K562 (cell line): ENCODE measurements around the gene CRELD2. TPM values are rescaled to one million over a fixed set of nuclear protein-coding genes. Genes with fewer than 3 reads are reported as not detected.

Experiments
- ATAC-seq: fragments of 200-7000 bp; cut with Tn5 transposase; 3 replicates; pipeline ENCODE4 v1.9.1; 2020; ENCODE audit warnings: moderate library complexity
- BruUV-seq: library from RNA; stranded (reverse); fragments of 400-500 nt; replicated peaks from 2 replicates; lab custom pipeline; 2021; lab: Mats Ljungman, UMichigan
- CTCF ChIA-PET: fragments of 300-600 bp; formaldehyde crosslinking; extraction: SDS; loops from one replicate; lab custom pipeline; 2021; ENCODE audit warnings: low intra/inter-chr PET ratio; lab: Yijun Ruan, JAX
- POLR2A ChIA-PET: fragments of 300-600, 350-650 bp; sonication (Branson Sonifier 250); formaldehyde crosslinking; extraction: SDS; loops from one replicate; lab custom pipeline; 2021; ENCODE audit warnings: antibody characterized with exemption, inconsistent platforms; lab: Yijun Ruan, JAX
- DNase-seq, 4 experiments: peaks; one replicate each; pipeline versions ENCODE4 v3.0.0 to v3.0.0-alpha.2; 2011 to 2018; ENCODE audit warnings: low spot score in 3 of 4, mixed read lengths in 3 of 4; ENCODE audit errors: extremely low read depth in 1 of 4
- FAIRE-seq: peaks from 2 replicates; lab custom pipeline; 2011; peaks lifted over from hg19 to GRCh38; lab: Jason Lieb, UNC
- H2AFZ ChIP-seq: 2 replicates; pipeline ENCODE4 v1.6.0; 2011; ENCODE audit warnings: low read depth, low read length, control low read depth, inconsistent platforms
- H3K27ac ChIP-seq: fragments of 200-600 bp; 3 replicates; pipeline ENCODE4 v1.8.0; 2011; ENCODE audit warnings: low read depth, mild to moderate bottlenecking, control low read depth, inconsistent platforms, low read length, moderate library complexity, mixed read lengths; ENCODE audit errors: extremely low read depth
- H3K27me3 ChIP-seq, 2 experiments: fragments of 300-600 bp in 1 of 2; 2 replicates in 1 of 2; 3 replicates in 1 of 2; pipeline versions ENCODE4 v1.6.0 to v1.8.0; 2011; ENCODE audit warnings: inconsistent platforms in 2 of 2, low read length in 2 of 2, mild to moderate bottlenecking in 1 of 2, mixed read lengths in 1 of 2, moderate library complexity in 1 of 2; ENCODE audit not compliant: control insufficient read depth in 2 of 2, insufficient read depth in 2 of 2
- H3K36me3 ChIP-seq: fragments of 300-600 bp; 3 replicates; pipeline ENCODE4 v1.8.0; 2011; ENCODE audit warnings: mild to moderate bottlenecking, low read length, inconsistent platforms; ENCODE audit not compliant: control insufficient read depth, insufficient read depth
- H3K4me1 ChIP-seq, 2 experiments: fragments of 200-600 bp in 1 of 2; replicated peaks in 1 of 2; 2 replicates in 1 of 2; 3 replicates in 1 of 2; pipeline versions ENCODE4 v1.5.1 to v1.8.0; 2011; ENCODE audit warnings: inconsistent platforms in 2 of 2, low read length in 2 of 2, mild to moderate bottlenecking in 1 of 2, mixed read lengths in 1 of 2, moderate library complexity in 1 of 2; ENCODE audit not compliant: control insufficient read depth in 2 of 2, insufficient read depth in 2 of 2
- H3K4me2 ChIP-seq: 2 replicates; pipeline ENCODE4 v1.6.1; 2011; ENCODE audit warnings: low read length, control low read depth, inconsistent platforms, mixed read lengths; ENCODE audit not compliant: insufficient read depth
- H3K4me3 ChIP-seq: fragments of 200-600 bp; sonication (generic), shearing (Covaris generic); 2 replicates; pipeline ENCODE4 v1.5.1; 2016; ENCODE audit warnings: control low read depth, inconsistent platforms
- H3K79me2 ChIP-seq: fragments of 200-600 bp; 3 replicates; pipeline ENCODE4 v1.8.0; 2011; ENCODE audit warnings: low read length, inconsistent platforms; ENCODE audit not compliant: control insufficient read depth, insufficient read depth
- H3K9ac ChIP-seq, 2 experiments: 2 replicates each; pipeline versions ENCODE4 v1.6.0 to v1.6.1; 2011; ENCODE audit warnings: low read depth in 2 of 2, low read length in 2 of 2, control low read depth in 1 of 2, inconsistent platforms in 1 of 2, mild to moderate bottlenecking in 1 of 2, mixed read lengths in 1 of 2; ENCODE audit not compliant: insufficient read depth in 1 of 2
- H3K9me1 ChIP-seq: one replicate; pipeline ENCODE4 v1.6.0; 2011; ENCODE audit warnings: inconsistent platforms, mild to moderate bottlenecking, low read length, moderate library complexity; ENCODE audit not compliant: control insufficient read depth, insufficient read depth
- H3K9me3 ChIP-seq: replicated peaks from 2 replicates; pipeline ENCODE4 v1.5.1; 2011; ENCODE audit warnings: low read depth, low read length, inconsistent platforms; ENCODE audit not compliant: control insufficient read depth, insufficient read depth
- H4K20me1 ChIP-seq: replicated peaks from 2 replicates; pipeline ENCODE4 v1.6.1; 2011; ENCODE audit warnings: low read length, inconsistent platforms, mixed read lengths; ENCODE audit not compliant: control insufficient read depth, insufficient read depth
- ELK1 ChIP-seq: sonication (generic); formaldehyde crosslinking; IDR thresholded peaks from 2 replicates; pipeline ENCODE4 v1.8.1; 2022; ENCODE audit warnings: missing genetic modification reagents
- FOXK2 ChIP-seq, 2 experiments: fragments of 450-650 bp; IDR thresholded peaks in 1 of 2; conservative IDR thresholded peaks in 1 of 2; 2 replicates each; pipeline ENCODE4 v1.6.1; 2016; ENCODE audit warnings: low read depth in 2 of 2, mild to moderate bottlenecking in 1 of 2
- FOXP1 ChIP-seq: sonication (generic); formaldehyde crosslinking; IDR thresholded peaks from 2 replicates; pipeline ENCODE4 v1.8.0; 2022; ENCODE audit warnings: mild to moderate bottlenecking, missing genetic modification reagents
- HLTF ChIP-seq: fragments of 450-650 bp; IDR thresholded peaks from 2 replicates; pipeline ENCODE4 v1.6.1; 2016
- IRF1 ChIP-seq: sonication (generic); formaldehyde crosslinking; IDR thresholded peaks from 2 replicates; pipeline ENCODE4 v1.8.0; 2022; ENCODE audit warnings: missing genetic modification reagents, mild to moderate bottlenecking, borderline replicate concordance
- KLF13 ChIP-seq: fragments of 450-650 bp; IDR thresholded peaks from 2 replicates; pipeline ENCODE4 v1.6.1; 2016; ENCODE audit warnings: missing genetic modification characterization, low read depth, mild to moderate bottlenecking, missing compliant biosample characterization, moderate library complexity, borderline replicate concordance
- MYC ChIP-seq, 2 experiments: fragments of 250-450 bp in 1 of 2; sonication (Bioruptor Pico) in 1 of 2; IDR thresholded peaks; 2 replicates each; pipeline versions ENCODE4 v1.5.1 to v1.6.1; 2012 to 2021; ENCODE audit warnings: low read depth in 2 of 2, borderline replicate concordance in 1 of 2, improper control_type of control experiment in 1 of 2, low read length in 1 of 2, mild to moderate bottlenecking in 1 of 2, moderate library complexity in 1 of 2
- NCOR1 ChIP-seq: fragments of 450-650 bp; IDR thresholded peaks from 2 replicates; pipeline ENCODE4 v1.6.1; 2016; ENCODE audit warnings: mild to moderate bottlenecking, moderate library complexity
- PHTF2 ChIP-seq: fragments of 250-450 bp; sonication (Bioruptor Pico); IDR thresholded peaks from 2 replicates; pipeline ENCODE4 v1.5.0; 2021; ENCODE audit warnings: mild to moderate bottlenecking
- SIN3A ChIP-seq, 2 experiments: fragments of 150-350 bp in 1 of 2; IDR thresholded peaks; 2 replicates each; pipeline ENCODE4 v1.6.1; 2011 to 2016; ENCODE audit warnings: borderline replicate concordance in 2 of 2, low read depth in 2 of 2, low read length in 2 of 2, mild to moderate bottlenecking in 2 of 2, moderate library complexity in 2 of 2; ENCODE audit not compliant: control insufficient read depth in 1 of 2
- TGIF2 ChIP-seq: sonication (generic); formaldehyde crosslinking; IDR thresholded peaks from 2 replicates; pipeline ENCODE4 v1.8.1; 2022; ENCODE audit warnings: mild to moderate bottlenecking, missing genetic modification reagents, moderate library complexity
- THAP7 ChIP-seq: fragments of 250-450 bp; sonication (Bioruptor Pico); IDR thresholded peaks from 2 replicates; pipeline ENCODE4 v1.5.0; 2021
- ZNF23 ChIP-seq: fragments of 250-450 bp; sonication (Bioruptor Pico); IDR thresholded peaks from 2 replicates; pipeline ENCODE4 v1.4.0; 2020; ENCODE audit warnings: mild to moderate bottlenecking
- WGBS: fragments of 100-300 bp; shearing (Covaris generic); methylation state at CpG from one replicate; pipeline ENCODE4 v1.1.6; 2016; ENCODE audit warnings: low coverage, mixed read lengths; ENCODE audit not compliant: insufficient coverage; ENCODE audit errors: missing lambda C conversion rate; 5-methylcytosine and 5-hydroxymethylcytosine counted together
- in situ Hi-C: fragments of 300-500 bp; cut with MboI; formaldehyde crosslinking; loops from 4 replicates; pipeline ENCODE4 v1.15.0; 2018; ENCODE audit warnings: inconsistent platforms, mixed read lengths
- intact Hi-C: fragments of 100-400 bp; cut with micrococcal nuclease; formaldehyde crosslinking; loops from 2 replicates; pipeline ENCODE4 v1.14.2; 2022
- polyA plus RNA-seq, 8 experiments: library from polyadenylated mRNA; depleted of rRNA in 4 of 8; stranded (reverse) in 5 of 8; unstranded in 3 of 8; fragments of >200 nt; fragmentation: Nextera tagmentation in 2 of 8; fragmentation: Illumina TruSeq in 1 of 8; extraction: Ambion mirVana in 2 of 8; extraction: Trizol in 1 of 8; gene quantifications; 2 replicates each; pipeline versions ENCODE4 v1.2.1 to v1.2.3, GENCODE V29; 2011 to 2014; ENCODE audit warnings: inconsistent platforms in 1 of 8, missing spikeins in 1 of 8
- total RNA-seq, 7 experiments: library from RNA; depleted of rRNA in 6 of 7; stranded (reverse); fragments of >200 nt in 6 of 7; fragmentation: Illumina TruSeq in 2 of 7; extraction: Trizol in 2 of 7; gene quantifications; 2 replicates each; pipeline versions ENCODE4 v1.2.1 to v1.2.3, GENCODE V29; 2011 to 2021; ENCODE audit warnings: low replicate concordance in 1 of 7

CRELD2 gene
- total and polyA plus RNA-seq, 9 of the 15 experiments (the other 6 are each of a cell fraction or from before 2014, with no cell fraction given), result 0.96 to 25.3 (median 8.8) TPM

- peaks cover 2 to 35% of the 10 kb centered on the region in 2 experiments; a peak in 3 of 5 replicates for H3K4me1 ChIP-seq
- FAIRE-seq, result no peak
Measured at GRCh38 chr22:49926916-49927315, 8.5 kb downstream of the CRELD2 start.

More at GRCh38 chr22:49926916-49927315, 8.5 kb downstream of the CRELD2 start:
- Histone ChIP-seq H3K4me2 (no peak overlapping the region), H3K27ac (no peak overlapping the region), H3K27me3 (no peaks in the 10 kb centered on the region), H3K9me1 (no peaks in the 10 kb centered on the region), H3K9ac (no peak overlapping the region), H3K9me3 (no peaks in the 10 kb centered on the region), H3K4me3 (no peak overlapping the region), H3K36me3 (0 out of 3 replicates have a peak, but pooled peaks cover 2% of the 10 kb centered on the region), H3K79me2 (no peaks in the 10 kb centered on the region), H4K20me1 (no peaks in the 10 kb centered on the region), H2AFZ (no peak overlapping the region)
- DNase-seq, result no peak
- intact Hi-C loops (no loop called here), in situ Hi-C loops (no loop called here)
- no TSS peak for BruUV-seq
- ChIA-PET CTCF (interaction anchor here (1.8 kb wide), 1 partner anchor 160 kb away, joined by 5 read pairs; no protein-coding TSS in a partner anchor), POLR2A (interaction anchor here (0.7 kb wide), 1 partner anchor 100 kb away, joined by 3 read pairs; no protein-coding TSS in a partner anchor)
- ATAC-seq, result no peak
- TF ChIP-seq SIN3A (IDR thresholded peaks at IDR 0.05; ENCODE audit: borderline replicate concordance in 2 of 2, control insufficient read depth in 1 of 2, low read depth in 2 of 2, low read length in 2 of 2), result no peak
- TF ChIP-seq PHTF2 (CRISPR knock-in tag), result no peak
- TF ChIP-seq THAP7 (CRISPR knock-in tag), result no peak
- no peak for TF ChIP-seq MYC (IDR thresholded peaks at IDR 0.05; ENCODE audit: low read depth, low read length)
- TF ChIP-seq MYC (CRISPR knock-in tag; IDR thresholded peaks at IDR 0.05; ENCODE audit: borderline replicate concordance, low read depth), result no peak
- no peak for TF ChIP-seq TGIF2 (CRISPR knock-in tag)
- no peak for TF ChIP-seq ZNF23 (CRISPR knock-in tag)
- no peak for TF ChIP-seq ELK1 (CRISPR knock-in tag)
- TF ChIP-seq KLF13, result no peak
- no peak for TF ChIP-seq FOXK2 (conservative IDR thresholded peaks at IDR 0.05 in 1 of 2, IDR thresholded peaks at IDR 0.05 in 1 of 2; ENCODE audit: low read depth in 2 of 2)
- no peak for TF ChIP-seq FOXP1 (CRISPR knock-in tag)
- TF ChIP-seq NCOR1, result no peak
- no peak for TF ChIP-seq IRF1 (CRISPR knock-in tag)
- TF ChIP-seq HLTF, result no peak
- WGBS, result 96% methylated on average over 4 of the region's 18 CpGs
